Suprapubic skin (tissue), 4 donors: ENCODE measurements around the gene SPTB. TPM values are rescaled to one million over a fixed set of nuclear protein-coding genes. Genes with fewer than 3 reads are reported as not detected.
A peak's percentile ranks its signal among the peaks of the same experiment; 100 is the strongest.

Source experiments
- DNase-seq, 2 donors: peaks; one replicate each; pipeline ENCODE4 v3.0.0-alpha.2; 2019; ENCODE audit warnings: low spot score in 2 of 2
- H3K27ac ChIP-seq: fragments of 200-600 bp; sonication (generic); one replicate; pipeline ENCODE4 v1.5.1; 2019
- H3K27me3 ChIP-seq: fragments of 200-600 bp; sonication (generic); one replicate; pipeline ENCODE4 v1.5.1; 2019
- H3K36me3 ChIP-seq: fragments of 200-600 bp; sonication (generic); one replicate; pipeline ENCODE4 v1.5.1; 2019
- H3K4me1 ChIP-seq: fragments of 200-600 bp; sonication (generic); one replicate; pipeline ENCODE4 v1.5.1; 2019
- H3K4me3 ChIP-seq: fragments of 200-600 bp; sonication (generic); one replicate; pipeline ENCODE4 v1.5.1; 2019; ENCODE audit warnings: mild to moderate bottlenecking
- H3K9me3 ChIP-seq: fragments of 200-600 bp; sonication (generic); one replicate; pipeline ENCODE4 v1.5.1; 2019
- EP300 ChIP-seq: sonication (generic); formaldehyde crosslinking; IDR thresholded peaks from one replicate; pipeline ENCODE4 v1.6.1; 2017; ENCODE audit warnings: antibody characterized with exemption
- POLR2A ChIP-seq, 2 donors: fragments of 450-650 bp; IDR thresholded peaks; one replicate each; pipeline ENCODE4 v1.6.1; 2017; ENCODE audit warnings: antibody characterized with exemption in 2 of 2, mild to moderate bottlenecking in 2 of 2, moderate library complexity in 2 of 2
- POLR2AphosphoS5 ChIP-seq, 3 donors: sonication (generic); formaldehyde crosslinking; IDR thresholded peaks; one replicate each; pipeline ENCODE4 v1.6.1; 2017; ENCODE audit warnings: antibody characterized with exemption in 3 of 3
- WGBS: methylation state at CpG from one replicate; pipeline ENCODE4 v1.1.5; 2018; 5-methylcytosine and 5-hydroxymethylcytosine counted together
- total RNA-seq, 4 donors: library from RNA; depleted of rRNA; stranded (reverse); fragments of >200 nt; gene quantifications; one replicate each; pipeline ENCODE4 v1.1.0, GENCODE V29; 2016
- TF ChIP-seq, protein P1 (sequence below), 2 donors: fragments of 200-600 bp in 1 of 2; fragments of 450-650 bp in 1 of 2; sonication (generic) in 1 of 2; IDR thresholded peaks; one replicate each; pipeline ENCODE4 v1.5.1; 2016 to 2019; ENCODE audit warnings: antibody characterized with exemption in 2 of 2, mild to moderate bottlenecking in 1 of 2, moderate library complexity in 1 of 2

The SPTB gene
- total RNA-seq, 4 donors from 2014 or later: 0.44 to 2.4 (median 0.54) TPM

DNA sequence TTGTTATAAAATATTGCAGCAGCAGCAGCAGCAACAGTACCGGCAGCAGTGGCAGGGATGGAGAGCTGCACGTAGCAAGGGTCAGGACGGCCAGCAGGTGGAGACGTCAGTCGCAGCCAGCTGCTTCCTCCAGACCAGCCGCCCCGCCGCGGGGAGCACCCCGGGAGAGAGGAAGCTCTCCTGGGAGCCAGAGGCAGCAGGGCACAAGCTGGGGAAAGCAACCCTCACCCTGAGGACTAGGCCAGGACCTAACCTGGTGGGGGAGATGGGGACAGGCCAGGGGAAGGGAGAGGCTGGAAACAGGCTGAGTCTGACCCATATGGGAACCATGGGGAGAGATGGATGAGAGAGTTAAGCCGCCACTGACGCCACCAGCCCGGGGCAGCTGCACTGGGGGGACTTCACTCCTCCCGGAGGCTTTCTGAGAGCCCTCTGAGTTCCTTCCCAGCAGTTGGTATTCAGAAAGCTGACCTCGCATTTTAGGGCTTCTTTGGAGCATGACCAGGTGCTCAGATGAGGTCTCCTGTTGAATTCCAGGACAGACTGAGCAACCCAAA lies 56.3 kb downstream of the SPTB start:
- Histone ChIP-seq H3K27ac (no peak overlapping the region), H3K4me1 (peaks cover 3% of the 10 kb centered on the region), H3K36me3 (no peaks in the 10 kb centered on the region), H3K9me3 (no peaks in the 10 kb centered on the region), H3K4me3 (no peak overlapping the region), H3K27me3 (peaks cover 19% of the 10 kb centered on the region)
- DNase-seq: peak in 1 of 2 donors; percentile 77
- WGBS: 14% methylated on average over 5 of the region's 15 CpGs
- TF ChIP-seq EP300: no peak
- TF ChIP-seq, protein P1, sequence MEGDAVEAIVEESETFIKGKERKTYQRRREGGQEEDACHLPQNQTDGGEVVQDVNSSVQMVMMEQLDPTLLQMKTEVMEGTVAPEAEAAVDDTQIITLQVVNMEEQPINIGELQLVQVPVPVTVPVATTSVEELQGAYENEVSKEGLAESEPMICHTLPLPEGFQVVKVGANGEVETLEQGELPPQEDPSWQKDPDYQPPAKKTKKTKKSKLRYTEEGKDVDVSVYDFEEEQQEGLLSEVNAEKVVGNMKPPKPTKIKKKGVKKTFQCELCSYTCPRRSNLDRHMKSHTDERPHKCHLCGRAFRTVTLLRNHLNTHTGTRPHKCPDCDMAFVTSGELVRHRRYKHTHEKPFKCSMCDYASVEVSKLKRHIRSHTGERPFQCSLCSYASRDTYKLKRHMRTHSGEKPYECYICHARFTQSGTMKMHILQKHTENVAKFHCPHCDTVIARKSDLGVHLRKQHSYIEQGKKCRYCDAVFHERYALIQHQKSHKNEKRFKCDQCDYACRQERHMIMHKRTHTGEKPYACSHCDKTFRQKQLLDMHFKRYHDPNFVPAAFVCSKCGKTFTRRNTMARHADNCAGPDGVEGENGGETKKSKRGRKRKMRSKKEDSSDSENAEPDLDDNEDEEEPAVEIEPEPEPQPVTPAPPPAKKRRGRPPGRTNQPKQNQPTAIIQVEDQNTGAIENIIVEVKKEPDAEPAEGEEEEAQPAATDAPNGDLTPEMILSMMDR (IDR thresholded peaks at IDR 0.05): peak; percentile 41 to 81

DNA sequence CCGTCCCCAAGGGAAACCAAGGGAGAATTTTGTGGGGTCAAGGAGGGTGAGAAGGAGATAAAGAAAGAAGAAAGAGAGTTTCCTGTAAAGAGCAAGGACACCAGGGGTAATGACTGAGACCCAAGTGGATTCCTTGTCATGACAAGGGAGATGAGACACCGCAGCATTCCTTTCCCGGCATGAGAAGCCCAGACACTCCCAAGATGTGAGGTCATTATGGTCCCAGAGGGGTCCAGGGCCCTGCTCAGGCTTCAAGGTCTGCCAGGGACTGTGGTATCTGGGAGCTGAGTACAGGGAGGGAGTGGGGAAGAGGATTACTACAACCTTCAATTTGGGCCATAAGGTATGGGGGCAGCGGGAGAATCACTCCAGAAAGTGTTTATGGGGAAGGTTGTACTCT lies 58.1 kb downstream of the SPTB start:
- Histone ChIP-seq H3K36me3 (no peaks in the 10 kb centered on the region), H3K4me3 (no peak overlapping the region), H3K27me3 (peaks cover 21% of the 10 kb centered on the region), H3K9me3 (no peaks in the 10 kb centered on the region), H3K4me1 (peaks cover 3% of the 10 kb centered on the region), H3K27ac (no peak overlapping the region)
- TF ChIP-seq EP300 (no peak), POLR2A (IDR thresholded peaks at IDR 0.05) (no peak), POLR2AphosphoS5 (IDR thresholded peaks at IDR 0.05) (no peak)
- TF ChIP-seq, protein P1 (IDR thresholded peaks at IDR 0.05): no peak
- no peak for DNase-seq
- WGBS: 87% methylated on average over 4 of the region's 4 CpGs

DNA sequence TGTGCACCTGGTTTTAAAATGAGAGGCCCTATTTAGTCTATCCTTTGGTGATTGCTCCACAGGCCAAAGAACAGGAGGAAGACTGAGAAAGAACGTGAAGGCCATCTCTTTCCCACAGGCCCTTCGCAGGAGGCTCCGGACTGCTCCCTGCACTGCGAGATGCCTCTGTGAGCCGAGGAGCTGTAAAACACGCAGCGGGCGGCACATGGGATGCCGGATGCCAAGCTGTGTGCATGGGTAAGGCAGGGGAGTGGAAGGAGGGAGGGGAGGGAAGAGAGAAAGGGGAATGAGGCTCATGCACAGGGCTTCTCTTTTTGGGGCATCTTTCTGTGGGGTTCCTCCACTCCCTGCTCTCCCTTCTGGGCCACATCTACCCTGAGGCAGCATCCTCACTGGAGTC lies 61.6 kb downstream of the SPTB start:
- Histone ChIP-seq H3K36me3 (no peaks in the 10 kb centered on the region), H3K4me3 (no peak overlapping the region), H3K27me3 (peaks cover 13% of the 10 kb centered on the region), H3K27ac (no peak overlapping the region), H3K9me3 (no peaks in the 10 kb centered on the region), H3K4me1 (no peaks in the 10 kb centered on the region)
- 89% methylated on average over 9 of the region's 9 CpGs for WGBS
- no peak for TF ChIP-seq EP300
- TF ChIP-seq, protein P1 (IDR thresholded peaks at IDR 0.05): no peak
- DNase-seq: no peak

- Histone ChIP-seq H3K36me3 (no peaks in the 10 kb centered on the region), H3K4me3 (no peak overlapping the region), H3K9me3 (no peaks in the 10 kb centered on the region), H3K27me3 (peaks cover 8% of the 10 kb centered on the region), H3K27ac (no peak overlapping the region), H3K4me1 (no peaks in the 10 kb centered on the region)
- 57% methylated on average over 3 of the region's 3 CpGs for WGBS
- DNase-seq: no peak
- TF ChIP-seq EP300: no peak
- TF ChIP-seq, protein P1 (IDR thresholded peaks at IDR 0.05): no peak
- no peak for TF ChIP-seq POLR2A (IDR thresholded peaks at IDR 0.05)
- TF ChIP-seq POLR2AphosphoS5 (IDR thresholded peaks at IDR 0.05): no peak
These were observed 62.1 kb downstream of the SPTB start for GRCh38 chr14:64817631-64818030.

DNA sequence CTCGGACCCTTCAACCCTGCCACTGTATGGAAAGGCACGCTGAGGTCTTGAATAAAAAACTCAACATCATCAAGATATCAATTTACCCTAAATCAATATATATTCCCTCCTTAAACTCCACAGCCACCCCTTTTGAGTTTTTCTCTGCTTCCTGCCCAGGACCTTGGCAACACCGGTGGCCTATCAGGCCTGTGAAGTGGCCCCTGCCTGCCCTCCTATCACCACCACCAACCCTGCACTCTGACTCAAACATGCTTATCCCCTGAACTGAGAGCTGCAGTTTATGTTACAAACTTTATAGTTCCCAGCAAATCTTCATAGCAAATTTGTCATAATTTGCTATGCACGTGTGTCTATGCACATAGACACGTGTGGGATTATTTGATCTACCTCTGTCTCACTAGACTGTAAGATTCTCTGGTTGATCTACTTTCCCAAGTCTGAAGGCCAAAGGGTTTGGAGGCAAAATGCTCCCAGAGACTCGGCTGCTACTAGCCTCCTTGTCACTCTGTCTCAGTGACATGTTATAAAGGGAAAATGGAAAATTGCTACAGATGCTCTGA lies 63.4 kb downstream of the SPTB start:
- peaks cover 7% of the 10 kb centered on the region for H3K27me3 ChIP-seq
- no peak overlapping the region for H3K27ac ChIP-seq
- H3K4me1 ChIP-seq: no peaks in the 10 kb centered on the region
- no peaks in the 10 kb centered on the region for H3K9me3 ChIP-seq
- WGBS: 84% methylated on average over 6 of the region's 6 CpGs
- H3K36me3 ChIP-seq: no peaks in the 10 kb centered on the region
- H3K4me3 ChIP-seq: no peak overlapping the region
- TF ChIP-seq POLR2AphosphoS5 (IDR thresholded peaks at IDR 0.05) (no peak), EP300 (no peak), POLR2A (IDR thresholded peaks at IDR 0.05) (no peak)
- TF ChIP-seq, protein P1 (IDR thresholded peaks at IDR 0.05): no peak
- no peak for DNase-seq
